ENCODE results near the gene DIAPH2. TPM values are rescaled to one million over a fixed set of nuclear protein-coding genes. Genes with fewer than 3 reads are reported as not detected.

Gene DIAPH2
- total RNA-seq, 2 donors from 2014 or later, result 21.5 to 51.8 TPM

- Histone ChIP-seq H3K4me1 (ENCODE audit: control insufficient read depth, insufficient read depth, low read length) (no peaks in the 10 kb centered on the region), H3K27ac (ENCODE audit: low read depth, low read length) (no peak overlapping the region), H3K4me3 (ENCODE audit: low read length) (no peak overlapping the region), H3K9ac (ENCODE audit: extremely low read depth, low read length, poor library complexity, severe bottlenecking) (no peak overlapping the region), H3K9me3 (ENCODE audit: control insufficient read depth, low read length) (no peaks in the 10 kb centered on the region), H3K27me3 (ENCODE audit: control insufficient read depth, insufficient read depth, low read length, poor library complexity, severe bottlenecking) (no peaks in the 10 kb centered on the region), H3K36me3 (ENCODE audit: control insufficient read depth, insufficient read depth, low read length) (no peaks in the 10 kb centered on the region)
- DNase-seq, result no peak
- Mint-ChIP-seq H3K9me3 (no peaks in the 10 kb centered on the region), H3K4me1 (peaks cover 13% of the 10 kb centered on the region), H3K4me3 (no peak overlapping the region), H3K36me3 (ENCODE audit: low read depth) (peaks cover 4% of the 10 kb centered on the region), H3K27ac (no peak overlapping the region), H3K27me3 (ENCODE audit: insufficient read depth) (no peaks in the 10 kb centered on the region)
- TF ChIP-seq, protein P1, sequence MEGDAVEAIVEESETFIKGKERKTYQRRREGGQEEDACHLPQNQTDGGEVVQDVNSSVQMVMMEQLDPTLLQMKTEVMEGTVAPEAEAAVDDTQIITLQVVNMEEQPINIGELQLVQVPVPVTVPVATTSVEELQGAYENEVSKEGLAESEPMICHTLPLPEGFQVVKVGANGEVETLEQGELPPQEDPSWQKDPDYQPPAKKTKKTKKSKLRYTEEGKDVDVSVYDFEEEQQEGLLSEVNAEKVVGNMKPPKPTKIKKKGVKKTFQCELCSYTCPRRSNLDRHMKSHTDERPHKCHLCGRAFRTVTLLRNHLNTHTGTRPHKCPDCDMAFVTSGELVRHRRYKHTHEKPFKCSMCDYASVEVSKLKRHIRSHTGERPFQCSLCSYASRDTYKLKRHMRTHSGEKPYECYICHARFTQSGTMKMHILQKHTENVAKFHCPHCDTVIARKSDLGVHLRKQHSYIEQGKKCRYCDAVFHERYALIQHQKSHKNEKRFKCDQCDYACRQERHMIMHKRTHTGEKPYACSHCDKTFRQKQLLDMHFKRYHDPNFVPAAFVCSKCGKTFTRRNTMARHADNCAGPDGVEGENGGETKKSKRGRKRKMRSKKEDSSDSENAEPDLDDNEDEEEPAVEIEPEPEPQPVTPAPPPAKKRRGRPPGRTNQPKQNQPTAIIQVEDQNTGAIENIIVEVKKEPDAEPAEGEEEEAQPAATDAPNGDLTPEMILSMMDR (conservative IDR thresholded peaks at IDR 0.05), result no peak
- WGBS, 2 experiments (ENCODE audit: insufficient coverage in 1 of 2, insufficient read length in 1 of 2), result 95% methylated on average over 1 of the region's 1 CpG; no CpG with 5 or more reads in 1 of the 2 experiments
Observed at GRCh38 chrX:97290199-97290598, 605.6 kb downstream of the DIAPH2 start.

DNA sequence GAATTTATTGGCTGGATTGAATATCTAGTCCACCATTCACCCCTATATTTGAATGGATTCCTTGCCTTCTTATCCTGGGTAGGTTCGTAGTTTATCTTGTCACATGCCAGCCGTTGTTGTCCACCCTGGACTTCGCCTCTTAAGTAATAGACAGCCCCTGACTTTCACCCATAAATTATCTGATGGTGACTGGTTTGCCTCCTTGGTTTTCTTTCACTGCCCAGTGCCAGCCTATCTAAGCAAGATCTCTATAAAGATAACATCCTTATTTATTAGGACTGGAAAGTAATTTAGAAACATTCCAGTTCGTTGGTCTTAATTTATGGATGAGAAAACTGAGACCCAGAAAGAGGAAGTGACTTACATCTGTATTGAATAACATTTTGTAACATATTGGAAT is 609.4 kb downstream of the DIAPH2 start:
- H3K4me3 Mint-ChIP-seq, result no peak overlapping the region
- 82% methylated on average over 3 of the region's 4 CpGs; no CpG with 5 or more reads in 1 of the 2 experiments for WGBS, 2 experiments (ENCODE audit: insufficient coverage in 1 of 2, insufficient read length in 1 of 2)
- H3K9me3 ChIP-seq (ENCODE audit: control insufficient read depth, low read length), result no peaks in the 10 kb centered on the region
- no peaks in the 10 kb centered on the region for H3K27me3 Mint-ChIP-seq (ENCODE audit: insufficient read depth)
- H3K36me3 Mint-ChIP-seq (ENCODE audit: low read depth), result peaks cover 9% of the 10 kb centered on the region
- peaks cover 12% of the 10 kb centered on the region for H3K4me1 Mint-ChIP-seq
- no peaks in the 10 kb centered on the region for H3K4me1 ChIP-seq (ENCODE audit: control insufficient read depth, insufficient read depth, low read length)
- H3K36me3 ChIP-seq (ENCODE audit: control insufficient read depth, insufficient read depth, low read length), result no peaks in the 10 kb centered on the region
- no peak overlapping the region for H3K27ac ChIP-seq (ENCODE audit: low read depth, low read length)
- no peak overlapping the region for H3K4me3 ChIP-seq (ENCODE audit: low read length)
- H3K9me3 Mint-ChIP-seq, result peaks cover 8% of the 10 kb centered on the region
- H3K9ac ChIP-seq (ENCODE audit: extremely low read depth, low read length, poor library complexity, severe bottlenecking), result no peak overlapping the region
- TF ChIP-seq, protein P1 (conservative IDR thresholded peaks at IDR 0.05), result no peak
- H3K27ac Mint-ChIP-seq, result no peak overlapping the region
- no peak for DNase-seq
- no peaks in the 10 kb centered on the region for H3K27me3 ChIP-seq (ENCODE audit: control insufficient read depth, insufficient read depth, low read length, poor library complexity, severe bottlenecking)

DNA sequence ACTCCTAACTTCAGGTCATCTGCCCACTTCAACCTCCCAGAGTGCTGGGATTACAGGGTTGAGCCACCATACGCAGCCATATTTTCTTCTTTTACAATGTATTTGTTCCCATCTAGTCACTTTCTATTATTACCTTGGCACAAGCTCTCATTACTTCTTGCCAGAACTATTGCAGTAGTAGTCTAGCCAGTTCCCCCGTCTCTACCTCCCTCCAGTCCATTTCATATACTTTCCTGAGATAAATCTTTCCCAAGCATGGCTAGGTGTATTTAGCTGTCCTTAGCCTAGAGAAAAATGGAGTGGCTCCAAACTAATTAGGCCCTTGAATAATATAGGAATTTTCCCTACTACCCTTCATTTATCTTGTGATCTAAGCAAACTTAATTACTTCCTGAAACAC is 611.3 kb downstream of the DIAPH2 start:
- H3K36me3 ChIP-seq (ENCODE audit: control insufficient read depth, insufficient read depth, low read length), result no peaks in the 10 kb centered on the region
- H3K4me3 ChIP-seq (ENCODE audit: low read length), result no peak overlapping the region
- H3K9me3 Mint-ChIP-seq, result peaks cover 8% of the 10 kb centered on the region
- TF ChIP-seq, protein P1 (conservative IDR thresholded peaks at IDR 0.05), result no peak
- no peaks in the 10 kb centered on the region for H3K9me3 ChIP-seq (ENCODE audit: control insufficient read depth, low read length)
- H3K4me3 Mint-ChIP-seq, result no peak overlapping the region
- no peak overlapping the region for H3K9ac ChIP-seq (ENCODE audit: extremely low read depth, low read length, poor library complexity, severe bottlenecking)
- peaks cover 9% of the 10 kb centered on the region for H3K36me3 Mint-ChIP-seq (ENCODE audit: low read depth)
- no peaks in the 10 kb centered on the region for H3K27me3 Mint-ChIP-seq (ENCODE audit: insufficient read depth)
- DNase-seq, result no peak
- no peaks in the 10 kb centered on the region for H3K4me1 ChIP-seq (ENCODE audit: control insufficient read depth, insufficient read depth, low read length)
- no peaks in the 10 kb centered on the region for H3K4me1 Mint-ChIP-seq
- H3K27ac ChIP-seq (ENCODE audit: low read depth, low read length), result no peak overlapping the region
- no peak overlapping the region for H3K27ac Mint-ChIP-seq
- no peaks in the 10 kb centered on the region for H3K27me3 ChIP-seq (ENCODE audit: control insufficient read depth, insufficient read depth, low read length, poor library complexity, severe bottlenecking)
- 86 to 100% methylated on average over 1 to 2 of the region's 2 CpGs for WGBS, 2 experiments (ENCODE audit: insufficient coverage in 1 of 2, insufficient read length in 1 of 2)
